Measurements from ENCODE around the gene IPPK. TPM values are rescaled to one million over a fixed set of nuclear protein-coding genes. Genes with fewer than 3 reads are reported as not detected.

Gene IPPK
- total and polyA plus RNA-seq, 2 of the 8 experiments (the other 6 are each of a cell fraction or from before 2014, with no cell fraction given): 10.5 to 13.6 TPM

DNA sequence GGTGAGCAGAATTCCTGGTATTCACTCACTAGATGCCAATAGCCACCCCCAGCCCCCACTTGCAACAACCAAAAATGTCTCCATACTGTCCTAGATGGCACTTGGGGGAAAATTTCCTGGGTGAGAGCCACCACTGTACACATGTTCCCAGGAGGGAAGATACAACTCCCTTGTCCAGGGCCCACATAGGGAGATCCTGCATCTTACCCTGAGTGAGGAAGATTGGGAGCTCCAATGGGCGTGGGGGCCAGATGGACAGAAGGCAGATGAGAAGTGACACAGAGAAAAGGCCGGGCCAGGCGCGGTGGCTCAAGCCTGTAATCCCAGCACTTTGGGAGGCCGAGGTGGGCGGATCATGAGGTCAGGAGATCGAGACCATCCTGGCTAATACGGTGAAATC, 12.3 kb upstream of the IPPK start:
- Histone ChIP-seq H4K8ac (ENCODE audit: extremely low read depth, insufficient read depth, low read length) (no peak overlapping the region), H3K23ac (ENCODE audit: insufficient read length) (no peak overlapping the region), H2BK120ac (replicated peaks; ENCODE audit: low read depth, low read length) (no peak overlapping the region), H3K14ac (ENCODE audit: insufficient read length) (no peak overlapping the region), H4K91ac (replicated peaks; ENCODE audit: insufficient read length, low read length) (no peak overlapping the region), H3K79me1 (ENCODE audit: low read depth, low read length) (no peaks in the 10 kb centered on the region), H3K79me2 (ENCODE audit: control insufficient read depth in 1 of 2, insufficient read depth in 2 of 2, low read length in 2 of 2) (no peaks in the 10 kb centered on the region), H2BK12ac (ENCODE audit: low read depth, low read length) (no peak overlapping the region), H3K9ac (replicated peaks in 1 of 4; ENCODE audit: extremely low read depth in 1 of 4, low read depth in 3 of 4, low read length in 3 of 4) (no peak overlapping the region), H2BK20ac (ENCODE audit: low read length) (no peak overlapping the region), H4K20me1 (replicated peaks in 1 of 2; ENCODE audit: control insufficient read depth in 1 of 2, insufficient read depth in 2 of 2, low read length in 2 of 2) (no peaks in the 10 kb centered on the region), H3K4me3 (ENCODE audit: extremely low read depth in 1 of 4, insufficient read depth in 2 of 4, low read depth in 3 of 4, low read length in 4 of 4) (no peak overlapping the region), H3K36me3 (ENCODE audit: control insufficient read depth in 2 of 4, insufficient read depth in 4 of 4, low read length in 3 of 4) (no peaks in the 10 kb centered on the region), H3K18ac (ENCODE audit: extremely low read depth, low read length) (no peak overlapping the region), H2BK15ac (ENCODE audit: low read length) (no peak overlapping the region), H2AFZ (ENCODE audit: low read length) (no peak overlapping the region), H3K4me2 (ENCODE audit: insufficient read depth in 1 of 2, low read depth in 2 of 2, low read length in 2 of 2) (no peak overlapping the region), H3K4ac (replicated peaks; ENCODE audit: insufficient read length, low read depth, low read length) (no peak overlapping the region), H3K56ac (replicated peaks; ENCODE audit: insufficient read length, low read depth, low read length) (no peak overlapping the region), H2BK5ac (ENCODE audit: low read depth, low read length) (no peak overlapping the region), H3K23me2 (ENCODE audit: low read depth, low read length) (no peaks in the 10 kb centered on the region), H3K9me3 (ENCODE audit: insufficient read depth in 2 of 2, low read depth in 1 of 2, low read length in 1 of 2) (no peaks in the 10 kb centered on the region), H4K5ac (ENCODE audit: insufficient read length, low read depth, low read length) (no peak overlapping the region), H3K27me3 (replicated peaks in 1 of 4; ENCODE audit: control insufficient read depth in 3 of 4, extremely low read depth in 1 of 4, insufficient read depth in 3 of 4, low read length in 3 of 4) (no peaks in the 10 kb centered on the region), H3K27ac (ENCODE audit: low read depth, low read length) (no peak overlapping the region), H2AK5ac (ENCODE audit: low read depth, low read length) (no peak overlapping the region), H3K4me1 (replicated peaks in 1 of 4; ENCODE audit: control insufficient read depth in 3 of 4, insufficient read depth in 4 of 4, low read length in 3 of 4) (peaks cover 0 to 9% (median 5%) of the 10 kb centered on the region in 4 experiments; a peak in 5 of 7 replicates)
- 89% methylated on average over 5 of the region's 8 CpGs; no CpG with 5 or more reads in 1 of the 2 experiments for WGBS, 2 experiments (ENCODE audit: extremely low coverage in 1 of 2, insufficient coverage in 1 of 2, insufficient read length in 1 of 2, insufficient replicate concordance in 2 of 2, low coverage in 1 of 2, low lambda C conversion rate in 2 of 2, missing lambda C conversion rate in 1 of 2)
- no peak for FAIRE-seq
- ChIA-PET POLR2A (ENCODE audit: partially characterized antibody) (no interaction called here), CTCF (ENCODE audit: partially characterized antibody) (interaction anchor here (1.4 kb wide), 1 partner anchor 34 kb away, joined by 4 read pairs; no protein-coding TSS in a partner anchor)
- DNase-seq (ENCODE audit: low read depth in 1 of 2, low spot score in 2 of 2): peak in 1 of 2 experiments; percentile 19
- no peak for TF ChIP-seq SP4 (IDR thresholded peaks at IDR 0.05; ENCODE audit: low read length)
- no peak for TF ChIP-seq SAP30 (IDR thresholded peaks at IDR 0.05; ENCODE audit: insufficient read depth, insufficient replicate concordance, low read length)
- no peak for TF ChIP-seq BACH1 (IDR thresholded peaks at IDR 0.05; ENCODE audit: low read length)
- TF ChIP-seq CREB1 (IDR thresholded peaks at IDR 0.05): no peak
- TF ChIP-seq RAD21 (IDR thresholded peaks at IDR 0.05 in 1 of 2, conservative IDR thresholded peaks at IDR 0.05 in 1 of 2; ENCODE audit: low read depth in 2 of 2, low read length in 2 of 2): no peak
- no peak for TF ChIP-seq RNF2 (IDR thresholded peaks at IDR 0.05; ENCODE audit: borderline replicate concordance, low read depth, low read length, missing control alignments, poor library complexity, severe bottlenecking)
- TF ChIP-seq SP2 (IDR thresholded peaks at IDR 0.05; ENCODE audit: low read length): no peak
- no peak for TF ChIP-seq EP300 (IDR thresholded peaks at IDR 0.05; ENCODE audit: borderline replicate concordance in 1 of 2, low read depth in 2 of 2, low read length in 2 of 2)
- no peak for TF ChIP-seq KDM5A (IDR thresholded peaks at IDR 0.05; ENCODE audit: low read length)
- TF ChIP-seq BRCA1 (IDR thresholded peaks at IDR 0.05; ENCODE audit: low read depth, low read length): no peak
- no peak for TF ChIP-seq RBBP5 (IDR thresholded peaks at IDR 0.05; ENCODE audit: borderline replicate concordance, low read depth, low read length)
- no peak for TF ChIP-seq SUZ12 (IDR thresholded peaks at IDR 0.05; ENCODE audit: low read length)
- TF ChIP-seq EGR1 (IDR thresholded peaks at IDR 0.05; ENCODE audit: borderline replicate concordance, low read depth, low read length): no peak
- TF ChIP-seq SP1 (IDR thresholded peaks at IDR 0.05; ENCODE audit: low read depth, low read length): no peak

Data from H1 (cell line).